ENCODE measurements around the gene CAPG. TPM values are rescaled to one million over a fixed set of nuclear protein-coding genes. Genes with fewer than 3 reads are reported as not detected.
"Not testable (repeated sequence)": the region's sequence is repeated elsewhere in the genome, so short reads cannot be mapped to it uniquely, and the experiment has no call there.

Gene CAPG
- total RNA-seq, 1 experiment from 2014 or later = 0.63 TPM

- Histone ChIP-seq H3K4me1 (ENCODE audit: low read length) (peaks cover 30% of the 10 kb centered on the region), H3K36me3 (ENCODE audit: insufficient read depth, low read length) (no peaks in the 10 kb centered on the region), H3K27ac (ENCODE audit: low read length) (no peak overlapping the region), H3K9ac (ENCODE audit: low read length) (peak overlapping the region; percentile 40), H3K27me3 (ENCODE audit: low read length) (no peaks in the 10 kb centered on the region), H3K79me2 (ENCODE audit: low read length) (peaks cover 7% of the 10 kb centered on the region; the same call in 1 of the 2 replicates), H3K9me3 (ENCODE audit: low read length) (no peaks in the 10 kb centered on the region), H3K4me2 (ENCODE audit: low read depth, low read length, poor library complexity, severe bottlenecking) (peak overlapping the region; percentile 95), H3K9me2 (replicated peaks; ENCODE audit: insufficient read depth, low read length) (no peaks in the 10 kb centered on the region), H3K4me3 (ENCODE audit: low read length) (peak overlapping the region; percentile 42; the same call in 1 of the 2 replicates), H2AFZ (ENCODE audit: low read length) (peak overlapping the region; percentile 54), H4K20me1 (ENCODE audit: insufficient read depth, low read depth, low read length) (no peaks in the 10 kb centered on the region)
- DNase-seq = peak; percentile 97
These were observed 10.5 kb upstream of the CAPG start for GRCh38 chr2:85420536-85421259.

GRCh38 chr2:85419009-85419675 is 9.0 kb upstream of the CAPG start:
- no peaks in the 10 kb centered on the region for H3K27me3 ChIP-seq (ENCODE audit: low read length)
- H3K36me3 ChIP-seq (ENCODE audit: insufficient read depth, low read length) = no peaks in the 10 kb centered on the region
- no peaks in the 10 kb centered on the region for H3K9me3 ChIP-seq (ENCODE audit: low read length)
- no peak overlapping the region; the same call in 1 of the 2 replicates for H2AFZ ChIP-seq (ENCODE audit: low read length)
- DNase-seq = peak; percentile 52
- H3K4me2 ChIP-seq (ENCODE audit: low read depth, low read length, poor library complexity, severe bottlenecking) = peak overlapping the region; percentile 95
- peak overlapping the region; percentile 53 for H3K27ac ChIP-seq (ENCODE audit: low read length)
- H3K4me3 ChIP-seq (ENCODE audit: low read length) = peak overlapping the region; percentile 85
- peaks cover 30% of the 10 kb centered on the region for H3K4me1 ChIP-seq (ENCODE audit: low read length)
- H3K9me2 ChIP-seq (replicated peaks; ENCODE audit: insufficient read depth, low read length) = no peaks in the 10 kb centered on the region
- H3K9ac ChIP-seq (ENCODE audit: low read length) = peak overlapping the region; percentile 89
- peaks cover 7% of the 10 kb centered on the region; the same call in 1 of the 2 replicates for H3K79me2 ChIP-seq (ENCODE audit: low read length)
- no peaks in the 10 kb centered on the region for H4K20me1 ChIP-seq (ENCODE audit: insufficient read depth, low read depth, low read length)

- Histone ChIP-seq H3K4me3 (ENCODE audit: low read length) (peak within 1 kb of the TSS; percentile 85), H3K27ac (ENCODE audit: low read length) (peak within 1 kb of the TSS; percentile 53), H3K4me1 (ENCODE audit: low read length) (peaks cover 30% of the 10 kb centered on the region), H3K79me2 (ENCODE audit: low read length) (peaks cover 7% of the 10 kb centered on the region; the same call in 1 of the 2 replicates), H3K4me2 (ENCODE audit: low read depth, low read length, poor library complexity, severe bottlenecking) (peak within 1 kb of the TSS; percentile 95), H3K36me3 (ENCODE audit: insufficient read depth, low read length) (no peaks in the 10 kb centered on the region), H3K27me3 (ENCODE audit: low read length) (no peaks in the 10 kb centered on the region), H2AFZ (ENCODE audit: low read length) (peak within 1 kb of the TSS; percentile 96), H3K9me2 (replicated peaks; ENCODE audit: insufficient read depth, low read length) (no peaks in the 10 kb centered on the region), H3K9ac (ENCODE audit: low read length) (peak within 1 kb of the TSS; percentile 89), H4K20me1 (ENCODE audit: insufficient read depth, low read depth, low read length) (no peaks in the 10 kb centered on the region), H3K9me3 (ENCODE audit: low read length) (no peaks in the 10 kb centered on the region)
- peak; percentile 96 for DNase-seq
These were observed 8.2 kb upstream of the CAPG start, which contains the start of gene SH2D6 for GRCh38 chr2:85418132-85419008. TSS of gene SH2D6 (plus strand) at chr2:85418714. CDS start at chr2:85429466, 10,752 bp downstream.

- H3K4me2 ChIP-seq (ENCODE audit: low read depth, low read length, poor library complexity, severe bottlenecking) = no peak overlapping the region
- H3K4me1 ChIP-seq (ENCODE audit: low read length) = peaks cover 30% of the 10 kb centered on the region
- H3K9me2 ChIP-seq (replicated peaks; ENCODE audit: insufficient read depth, low read length) = no peaks in the 10 kb centered on the region
- no peak overlapping the region for H2AFZ ChIP-seq (ENCODE audit: low read length)
- no peak overlapping the region for H3K9ac ChIP-seq (ENCODE audit: low read length)
- no peaks in the 10 kb centered on the region for H3K36me3 ChIP-seq (ENCODE audit: insufficient read depth, low read length)
- DNase-seq = no peak
- H4K20me1 ChIP-seq (ENCODE audit: insufficient read depth, low read depth, low read length) = no peaks in the 10 kb centered on the region
- no peaks in the 10 kb centered on the region for H3K27me3 ChIP-seq (ENCODE audit: low read length)
- H3K79me2 ChIP-seq (ENCODE audit: low read length) = peaks cover 7% of the 10 kb centered on the region; the same call in 1 of the 2 replicates
- H3K4me3 ChIP-seq (ENCODE audit: low read length) = no peak overlapping the region
- H3K9me3 ChIP-seq (ENCODE audit: low read length) = no peaks in the 10 kb centered on the region
- H3K27ac ChIP-seq (ENCODE audit: low read length) = no peak overlapping the region
These were observed 5.9 kb upstream of the CAPG start for GRCh38 chr2:85415980-85416650.

- Histone ChIP-seq H3K4me2 (ENCODE audit: low read depth, low read length, poor library complexity, severe bottlenecking) (no peak overlapping the region), H3K27ac (ENCODE audit: low read length) (no peak overlapping the region), H3K9ac (ENCODE audit: low read length) (no peak overlapping the region), H3K4me3 (ENCODE audit: low read length) (no peak overlapping the region), H3K27me3 (ENCODE audit: low read length) (no peaks in the 10 kb centered on the region), H3K9me3 (ENCODE audit: low read length) (no peaks in the 10 kb centered on the region), H3K4me1 (ENCODE audit: low read length) (peaks cover 25% of the 10 kb centered on the region), H3K36me3 (ENCODE audit: insufficient read depth, low read length) (no peaks in the 10 kb centered on the region), H4K20me1 (ENCODE audit: insufficient read depth, low read depth, low read length) (no peaks in the 10 kb centered on the region), H3K79me2 (ENCODE audit: low read length) (peaks cover 7% of the 10 kb centered on the region; the same call in 1 of the 2 replicates), H3K9me2 (replicated peaks; ENCODE audit: insufficient read depth, low read length) (no peaks in the 10 kb centered on the region), H2AFZ (ENCODE audit: low read length) (no peak overlapping the region)
- DNase-seq = no peak
These were observed 4.8 kb upstream of the CAPG start for GRCh38 chr2:85414761-85415553.

- not testable (repeated sequence) for H3K4me2 ChIP-seq (ENCODE audit: low read depth, low read length, poor library complexity, severe bottlenecking)
These were observed 4.2 kb upstream of the CAPG start for GRCh38 chr2:85414421-85414759.

More at GRCh38 chr2:85414421-85414759, 4.2 kb upstream of the CAPG start:
- not testable (repeated sequence) for H2AFZ ChIP-seq (ENCODE audit: low read length); H3K9ac ChIP-seq (ENCODE audit: low read length); H3K27me3 ChIP-seq (ENCODE audit: low read length); H3K9me2 ChIP-seq (replicated peaks; ENCODE audit: insufficient read depth, low read length); H3K27ac ChIP-seq (ENCODE audit: low read length); DNase-seq; H3K79me2 ChIP-seq (ENCODE audit: low read length); H3K4me3 ChIP-seq (ENCODE audit: low read length); H4K20me1 ChIP-seq (ENCODE audit: insufficient read depth, low read depth, low read length); H3K9me3 ChIP-seq (ENCODE audit: low read length); H3K36me3 ChIP-seq (ENCODE audit: insufficient read depth, low read length)
- H3K4me1 ChIP-seq (ENCODE audit: low read length) = peaks cover 25% of the 10 kb centered on the region
